IMR-90 (cell line): ENCODE measurements around the gene TGFBI. TPM values are rescaled to one million over a fixed set of nuclear protein-coding genes. Genes with fewer than 3 reads are reported as not detected.

Experiments
- CTCF ChIP-seq: conservative IDR thresholded peaks from 2 replicates; pipeline ENCODE4 v1.5.1; 2012; ENCODE audit warnings: mild to moderate bottlenecking, low read depth, low read length, improper control_type of control experiment
- NFE2L2 ChIP-seq: fragments of 150-350 bp; IDR thresholded peaks from 2 replicates; pipeline ENCODE4 v1.6.1; 2016; ENCODE audit warnings: low read depth, mild to moderate bottlenecking, low read length
- RCOR1 ChIP-seq: IDR thresholded peaks from 2 replicates; pipeline ENCODE4 v1.6.1; 2012; ENCODE audit warnings: mild to moderate bottlenecking, low read length, improper control_type of control experiment; ENCODE audit not compliant: insufficient replicate concordance
- USF2 ChIP-seq: fragments of 150-350 bp; IDR thresholded peaks from 2 replicates; pipeline ENCODE4 v1.6.1; 2017; ENCODE audit warnings: mild to moderate bottlenecking, antibody characterized with exemption, low read length, low read depth
- polyA plus RNA-seq, 3 experiments: library from polyadenylated mRNA; depleted of rRNA; stranded (reverse); fragments of >200 nt; gene quantifications; 2 replicates each; pipeline ENCODE4 v1.2.3, GENCODE V29; 2012; ENCODE audit warnings: low replicate concordance in 1 of 3
- total RNA-seq: library from RNA; depleted of rRNA; stranded (reverse); fragments of >200 nt; gene quantifications from 2 replicates; pipeline ENCODE4 v1.2.3, GENCODE V29; 2012

The TGFBI gene
- total and polyA plus RNA-seq, 2 of the 4 experiments (the other 2 are of a cell fraction), result 618 to 1,551 TPM

GRCh38 chr5:136058039-136058971 is 29.5 kb downstream of the TGFBI start (continued):
- TF ChIP-seq USF2, result peak; percentile 30; the same call in 1 of the 2 replicates
- peak; percentile 90 for TF ChIP-seq RCOR1
- peak; percentile 76 for TF ChIP-seq CTCF
- peak; percentile 42; the same call in 1 of the 2 replicates for TF ChIP-seq NFE2L2
